GM12878 (cell line): ENCODE measurements around the gene SSU72. TPM values are rescaled to one million over a fixed set of nuclear protein-coding genes. Genes with fewer than 3 reads are reported as not detected.

ENCODE experiments used
- ATAC-seq: fragments of 200-7000 bp; cut with Tn5 transposase; 3 replicates; pipeline ENCODE4 v1.9.1; 2020; ENCODE audit warnings: mild to moderate bottlenecking, moderate library complexity
- BruUV-seq: library from RNA; stranded (reverse); fragments of 400-500 nt; replicated peaks from 2 replicates; lab custom pipeline; 2021; lab: Mats Ljungman, UMichigan
- CTCF ChIA-PET: fragments of 300-600 bp; sonication (Branson Sonifier 250); formaldehyde crosslinking; extraction: SDS; loops from one replicate; lab custom pipeline; 2021; ENCODE audit warnings: inconsistent platforms; lab: Yijun Ruan, JAX
- POLR2A ChIA-PET: fragments of 350-600 bp; formaldehyde crosslinking; extraction: SDS; loops from one replicate; lab custom pipeline; 2021; ENCODE audit warnings: inconsistent platforms; lab: Charles Lee
- RAD21 ChIA-PET: fragments of 300-600 bp; sonication (Branson Sonifier 250); formaldehyde crosslinking; loops from one replicate; lab custom pipeline; 2023; ENCODE audit warnings: antibody characterized with exemption; ENCODE audit not compliant: unreplicated experiment; lab: Charles Lee
- SMC1A ChIA-PET: fragments of 300-600 bp; sonication (Branson Sonifier 250); formaldehyde crosslinking; loops from one replicate; lab custom pipeline; 2023; ENCODE audit not compliant: unreplicated experiment, uncharacterized antibody; lab: Charles Lee
- DNase-seq: peaks from one replicate; pipeline ENCODE4 v3.0.0-alpha.2; 2011; ENCODE audit warnings: low read depth, low spot score
- FAIRE-seq: peaks from 3 replicates; lab custom pipeline; 2011; peaks lifted over from hg19 to GRCh38; lab: Jason Lieb, UNC
- H2AFZ ChIP-seq: 2 replicates; pipeline ENCODE4 v1.6.0; 2011; ENCODE audit warnings: low read depth, low read length, control low read depth; ENCODE audit not compliant: control insufficient read depth
- H3K27ac ChIP-seq: 2 replicates; pipeline ENCODE4 v1.5.1; 2011; ENCODE audit warnings: control low read depth; ENCODE audit not compliant: control insufficient read depth, insufficient read depth
- H3K27me3 ChIP-seq, 2 experiments: replicated peaks in 1 of 2; 2 replicates each; pipeline versions ENCODE4 v1.6.0 to v1.6.1; 2011; ENCODE audit warnings: low read length in 1 of 2; ENCODE audit not compliant: control insufficient read depth in 2 of 2, insufficient read depth in 2 of 2
- H3K36me3 ChIP-seq, 2 experiments: 2 replicates each; pipeline ENCODE4 v1.5.1; 2011; ENCODE audit warnings: low read length in 1 of 2; ENCODE audit not compliant: control insufficient read depth in 2 of 2, insufficient read depth in 2 of 2
- H3K4me1 ChIP-seq: 2 replicates; pipeline ENCODE4 v1.6.1; 2011; ENCODE audit warnings: mild to moderate bottlenecking, low read length, moderate library complexity, mixed read lengths; ENCODE audit not compliant: control insufficient read depth, insufficient read depth
- H3K4me2 ChIP-seq: 2 replicates; pipeline ENCODE4 v1.6.0; 2011; ENCODE audit warnings: control low read depth; ENCODE audit not compliant: control insufficient read depth, insufficient read depth
- H3K4me3 ChIP-seq: fragments of 200-600 bp; sonication (generic); 2 replicates; pipeline ENCODE4 v1.5.1; 2016
- H3K79me2 ChIP-seq: 2 replicates; pipeline ENCODE4 v1.6.0; 2011; ENCODE audit warnings: low read length; ENCODE audit not compliant: control insufficient read depth, insufficient read depth
- H3K9ac ChIP-seq: 2 replicates; pipeline ENCODE4 v1.8.0; 2011; ENCODE audit warnings: low read length, control low read depth, mixed read lengths; ENCODE audit not compliant: control insufficient read depth, insufficient read depth
- H3K9me3 ChIP-seq: replicated peaks from 3 replicates; pipeline ENCODE4 v1.5.1; 2011; ENCODE audit warnings: mild to moderate bottlenecking, low read length; ENCODE audit not compliant: control insufficient read depth, insufficient read depth
- H4K20me1 ChIP-seq: 2 replicates; pipeline ENCODE4 v1.6.0; 2011; ENCODE audit not compliant: control insufficient read depth, insufficient read depth
- CHD2 ChIP-seq: IDR thresholded peaks from 2 replicates; pipeline ENCODE4 v1.6.1; 2011; ENCODE audit warnings: low read depth, low read length, improper control_type of control experiment, borderline replicate concordance
- CREM ChIP-seq: IDR thresholded peaks from 2 replicates; pipeline ENCODE4 v1.6.1; 2014; ENCODE audit warnings: antibody characterized with exemption, low read depth
- FOS ChIP-seq: IDR thresholded peaks from 3 replicates; pipeline ENCODE4 v1.6.1; 2011; ENCODE audit warnings: borderline replicate concordance; ENCODE audit not compliant: insufficient read length; ENCODE audit errors: extremely low read depth
- IRF3 ChIP-seq: fragments of 450-650 bp; IDR thresholded peaks from 2 replicates; pipeline ENCODE4 v1.6.1; 2014; ENCODE audit warnings: mild to moderate bottlenecking
- LARP7 ChIP-seq: fragments of 450-650 bp; IDR thresholded peaks from 2 replicates; pipeline ENCODE4 v1.6.1; 2017; ENCODE audit warnings: mild to moderate bottlenecking
- NR2C2 ChIP-seq: IDR thresholded peaks from 2 replicates; pipeline ENCODE4 v1.6.1; 2011; ENCODE audit warnings: borderline replicate concordance, low read depth; ENCODE audit not compliant: control insufficient read depth, insufficient read length
- RAD21 ChIP-seq: IDR thresholded peaks from 2 replicates; pipeline ENCODE4 v1.6.1; 2011; ENCODE audit warnings: mild to moderate bottlenecking, low read depth, low read length, moderate library complexity; ENCODE audit not compliant: insufficient read depth
- RCOR1 ChIP-seq: conservative IDR thresholded peaks from 2 replicates; pipeline ENCODE4 v1.6.1; 2012; ENCODE audit warnings: low read depth, low read length, improper control_type of control experiment
- RFX5 ChIP-seq: IDR thresholded peaks from 2 replicates; pipeline ENCODE4 v1.6.1; 2011; ENCODE audit warnings: low read depth, low read length, improper control_type of control experiment
- SIX5 ChIP-seq: IDR thresholded peaks from 2 replicates; pipeline ENCODE4 v1.6.1; 2011; ENCODE audit warnings: mild to moderate bottlenecking, low read depth, low read length, moderate library complexity; ENCODE audit not compliant: severe bottlenecking
- SMARCA5 ChIP-seq: fragments of 450-650 bp; IDR thresholded peaks from 2 replicates; pipeline ENCODE4 v1.6.1; 2017; ENCODE audit warnings: mild to moderate bottlenecking
- SP1 ChIP-seq: IDR thresholded peaks from one replicate; pipeline ENCODE4 v1.6.1; 2011; ENCODE audit warnings: low read depth, low read length
- TCF3 ChIP-seq: IDR thresholded peaks from 2 replicates; pipeline ENCODE4 v1.6.1; 2012; ENCODE audit warnings: low read depth, mild to moderate bottlenecking, low read length, borderline replicate concordance; ENCODE audit not compliant: insufficient read depth
- WRNIP1 ChIP-seq: IDR thresholded peaks from 2 replicates; pipeline ENCODE4 v1.6.1; 2011; ENCODE audit warnings: low read depth, low read length, improper control_type of control experiment, borderline replicate concordance
- ZBED1 ChIP-seq: IDR thresholded peaks from 2 replicates; pipeline ENCODE4 v1.6.1; 2016; ENCODE audit warnings: borderline replicate concordance
- ZNF384 ChIP-seq: IDR thresholded peaks from 2 replicates; pipeline ENCODE4 v1.6.1; 2012; ENCODE audit warnings: low read depth, mild to moderate bottlenecking, low read length, improper control_type of control experiment, borderline replicate concordance
- WGBS: methylation state at CpG from one replicate; pipeline ENCODE4 v1.1.6; 2016; ENCODE audit warnings: low lambda C conversion rate; ENCODE audit not compliant: insufficient replicate concordance, insufficient coverage; ENCODE audit errors: missing lambda C conversion rate; 5-methylcytosine and 5-hydroxymethylcytosine counted together
- in situ Hi-C: fragments of 300-500 bp; cut with MboI; formaldehyde crosslinking; loops from 9 replicates; pipeline ENCODE4 v1.14.3; 2018; ENCODE audit warnings: mixed read lengths
- intact Hi-C: fragments of 100-400 bp; cut with micrococcal nuclease; formaldehyde crosslinking; loops from one replicate; pipeline ENCODE4 v1.14.2; 2022; ENCODE audit not compliant: unreplicated experiment
- polyA plus RNA-seq, 11 experiments: library from polyadenylated mRNA; depleted of rRNA in 4 of 11; unstranded in 6 of 11; stranded (reverse) in 5 of 11; fragments of >200 nt; fragmentation: Nextera tagmentation in 4 of 11; fragmentation: Illumina TruSeq in 1 of 11; extraction: Ambion mirVana in 4 of 11; extraction: Trizol in 1 of 11; gene quantifications; 1 replicate in 1 of 11; 2 replicates in 10 of 11; pipeline versions ENCODE4 v1.2.1 to v1.2.3, GENCODE V29; 2011 to 2016; ENCODE audit warnings: inconsistent platforms in 2 of 11, missing spikeins in 2 of 11, low read depth in 1 of 11
- total RNA-seq, 4 experiments: library from RNA; depleted of rRNA in 3 of 4; stranded (reverse); fragments of >200 nt in 3 of 4; fragmentation: Illumina TruSeq in 1 of 4; extraction: Trizol in 1 of 4; gene quantifications; 2 replicates each; pipeline versions ENCODE4 v1.2.1 to v1.2.3, GENCODE V29; 2013 to 2021
- TF ChIP-seq, protein P1 (sequence below): IDR thresholded peaks from 2 replicates; pipeline ENCODE4 v1.6.1; 2012; ENCODE audit warnings: mild to moderate bottlenecking, low read depth, low read length
- TF ChIP-seq, protein P2 (sequence below): IDR thresholded peaks from 2 replicates; pipeline ENCODE4 v1.6.1; 2011; ENCODE audit warnings: mild to moderate bottlenecking, low read depth, low read length, moderate library complexity; ENCODE audit not compliant: insufficient replicate concordance
- TF ChIP-seq, protein P3 (sequence below), 3 experiments: IDR thresholded peaks in 2 of 3; conservative IDR thresholded peaks in 1 of 3; 2 replicates each; pipeline ENCODE4 v1.5.1; 2011; ENCODE audit warnings: low read depth in 3 of 3, low read length in 3 of 3, mild to moderate bottlenecking in 3 of 3, control low read depth in 2 of 3, moderate library complexity in 2 of 3, inconsistent platforms in 1 of 3, mixed read lengths in 1 of 3; ENCODE audit not compliant: control insufficient read depth in 2 of 3, insufficient read depth in 1 of 3; ENCODE audit errors: extremely low read depth in 1 of 3

SSU72 gene
- total and polyA plus RNA-seq, 10 of the 15 experiments (the other 5 are each of a cell fraction or from before 2014, with no cell fraction given) = 28.6 to 172 (median 67.7) TPM

DNA sequence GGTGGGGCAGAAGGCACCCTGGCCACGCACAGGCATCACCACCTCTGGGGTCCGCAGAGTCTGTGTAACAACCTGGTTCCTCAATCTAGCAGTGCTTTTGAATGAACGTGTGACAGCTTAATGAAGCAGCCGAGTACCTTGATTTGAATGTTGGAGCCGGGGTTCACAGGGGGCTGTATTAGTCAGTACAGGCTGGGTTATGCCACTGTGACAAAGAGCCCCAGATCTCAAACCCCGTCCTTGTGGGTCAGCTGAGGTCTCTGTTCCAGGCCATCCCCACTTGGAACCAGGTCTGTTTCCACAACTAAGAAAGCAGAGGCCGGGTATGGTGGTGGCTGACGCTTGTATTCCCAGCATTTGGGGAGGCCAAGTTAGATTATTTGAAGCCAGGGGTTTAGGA lies 44.7 kb downstream of the SSU72 start:
- no peak for TF ChIP-seq LARP7
- no peak for TF ChIP-seq FOS
- TF ChIP-seq SIX5 = no peak
- TF ChIP-seq ZBED1 = no peak
- TF ChIP-seq, protein P1, sequence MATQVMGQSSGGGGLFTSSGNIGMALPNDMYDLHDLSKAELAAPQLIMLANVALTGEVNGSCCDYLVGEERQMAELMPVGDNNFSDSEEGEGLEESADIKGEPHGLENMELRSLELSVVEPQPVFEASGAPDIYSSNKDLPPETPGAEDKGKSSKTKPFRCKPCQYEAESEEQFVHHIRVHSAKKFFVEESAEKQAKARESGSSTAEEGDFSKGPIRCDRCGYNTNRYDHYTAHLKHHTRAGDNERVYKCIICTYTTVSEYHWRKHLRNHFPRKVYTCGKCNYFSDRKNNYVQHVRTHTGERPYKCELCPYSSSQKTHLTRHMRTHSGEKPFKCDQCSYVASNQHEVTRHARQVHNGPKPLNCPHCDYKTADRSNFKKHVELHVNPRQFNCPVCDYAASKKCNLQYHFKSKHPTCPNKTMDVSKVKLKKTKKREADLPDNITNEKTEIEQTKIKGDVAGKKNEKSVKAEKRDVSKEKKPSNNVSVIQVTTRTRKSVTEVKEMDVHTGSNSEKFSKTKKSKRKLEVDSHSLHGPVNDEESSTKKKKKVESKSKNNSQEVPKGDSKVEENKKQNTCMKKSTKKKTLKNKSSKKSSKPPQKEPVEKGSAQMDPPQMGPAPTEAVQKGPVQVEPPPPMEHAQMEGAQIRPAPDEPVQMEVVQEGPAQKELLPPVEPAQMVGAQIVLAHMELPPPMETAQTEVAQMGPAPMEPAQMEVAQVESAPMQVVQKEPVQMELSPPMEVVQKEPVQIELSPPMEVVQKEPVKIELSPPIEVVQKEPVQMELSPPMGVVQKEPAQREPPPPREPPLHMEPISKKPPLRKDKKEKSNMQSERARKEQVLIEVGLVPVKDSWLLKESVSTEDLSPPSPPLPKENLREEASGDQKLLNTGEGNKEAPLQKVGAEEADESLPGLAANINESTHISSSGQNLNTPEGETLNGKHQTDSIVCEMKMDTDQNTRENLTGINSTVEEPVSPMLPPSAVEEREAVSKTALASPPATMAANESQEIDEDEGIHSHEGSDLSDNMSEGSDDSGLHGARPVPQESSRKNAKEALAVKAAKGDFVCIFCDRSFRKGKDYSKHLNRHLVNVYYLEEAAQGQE = no peak
- TF ChIP-seq RAD21 = no peak
- TF ChIP-seq RFX5 = no peak
- TF ChIP-seq CREM = no peak
- TF ChIP-seq IRF3 = no peak
- TF ChIP-seq NR2C2 = no peak
- TF ChIP-seq, protein P2, sequence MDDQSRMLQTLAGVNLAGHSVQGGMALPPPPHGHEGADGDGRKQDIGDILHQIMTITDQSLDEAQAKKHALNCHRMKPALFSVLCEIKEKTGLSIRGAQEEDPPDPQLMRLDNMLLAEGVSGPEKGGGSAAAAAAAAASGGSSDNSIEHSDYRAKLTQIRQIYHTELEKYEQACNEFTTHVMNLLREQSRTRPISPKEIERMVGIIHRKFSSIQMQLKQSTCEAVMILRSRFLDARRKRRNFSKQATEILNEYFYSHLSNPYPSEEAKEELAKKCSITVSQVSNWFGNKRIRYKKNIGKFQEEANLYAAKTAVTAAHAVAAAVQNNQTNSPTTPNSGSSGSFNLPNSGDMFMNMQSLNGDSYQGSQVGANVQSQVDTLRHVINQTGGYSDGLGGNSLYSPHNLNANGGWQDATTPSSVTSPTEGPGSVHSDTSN = no peak
- no peak for TF ChIP-seq RCOR1
- no peak for TF ChIP-seq TCF3
- no peak for TF ChIP-seq SMARCA5
- TF ChIP-seq ZNF384 = no peak
- TF ChIP-seq SP1 = no peak
- TF ChIP-seq, protein P3, sequence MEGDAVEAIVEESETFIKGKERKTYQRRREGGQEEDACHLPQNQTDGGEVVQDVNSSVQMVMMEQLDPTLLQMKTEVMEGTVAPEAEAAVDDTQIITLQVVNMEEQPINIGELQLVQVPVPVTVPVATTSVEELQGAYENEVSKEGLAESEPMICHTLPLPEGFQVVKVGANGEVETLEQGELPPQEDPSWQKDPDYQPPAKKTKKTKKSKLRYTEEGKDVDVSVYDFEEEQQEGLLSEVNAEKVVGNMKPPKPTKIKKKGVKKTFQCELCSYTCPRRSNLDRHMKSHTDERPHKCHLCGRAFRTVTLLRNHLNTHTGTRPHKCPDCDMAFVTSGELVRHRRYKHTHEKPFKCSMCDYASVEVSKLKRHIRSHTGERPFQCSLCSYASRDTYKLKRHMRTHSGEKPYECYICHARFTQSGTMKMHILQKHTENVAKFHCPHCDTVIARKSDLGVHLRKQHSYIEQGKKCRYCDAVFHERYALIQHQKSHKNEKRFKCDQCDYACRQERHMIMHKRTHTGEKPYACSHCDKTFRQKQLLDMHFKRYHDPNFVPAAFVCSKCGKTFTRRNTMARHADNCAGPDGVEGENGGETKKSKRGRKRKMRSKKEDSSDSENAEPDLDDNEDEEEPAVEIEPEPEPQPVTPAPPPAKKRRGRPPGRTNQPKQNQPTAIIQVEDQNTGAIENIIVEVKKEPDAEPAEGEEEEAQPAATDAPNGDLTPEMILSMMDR (IDR thresholded peaks at IDR 0.05 in 2 of 3, conservative IDR thresholded peaks at IDR 0.05 in 1 of 3; ENCODE audit: control insufficient read depth in 2 of 3, extremely low read depth in 1 of 3, insufficient read depth in 1 of 3, low read depth in 3 of 3, low read length in 3 of 3) = no peak
- TF ChIP-seq CHD2 = no peak
- TF ChIP-seq WRNIP1 = no peak
- TF ChIP-seq, all 136 proteins: peak for 0
- no peaks in the 10 kb centered on the region; the same call in 1 of the 3 replicates for H3K9me3 ChIP-seq
- in situ Hi-C loops (no loop called here), intact Hi-C loops (no loop called here)
- H3K27ac ChIP-seq = no peak overlapping the region
- H3K4me3 ChIP-seq = no peak overlapping the region
- ATAC-seq = no peak
- H3K4me2 ChIP-seq = no peak overlapping the region
- no peak overlapping the region for H2AFZ ChIP-seq
- BruUV-seq = no TSS peak
- no peaks in the 10 kb centered on the region for H3K4me1 ChIP-seq
- H3K36me3 ChIP-seq = peaks cover 11 to 16% of the 10 kb centered on the region in 2 experiments
- no peaks in the 10 kb centered on the region for H3K27me3 ChIP-seq
- FAIRE-seq = no peak
- 98% methylated on average over 8 of the region's 8 CpGs for WGBS
- ChIA-PET SMC1A (no interaction called here), CTCF (no interaction called here), POLR2A (no interaction called here), RAD21 (no interaction called here)
- H3K9ac ChIP-seq = no peak overlapping the region
- no peaks in the 10 kb centered on the region for H3K79me2 ChIP-seq
- H4K20me1 ChIP-seq = no peaks in the 10 kb centered on the region
- no peak for DNase-seq
